Tibial artery (tissue), 4 donors: Measurements from ENCODE around the gene FCGR2B.
"Not testable (repeated sequence)": the region's sequence is repeated elsewhere in the genome, so short reads cannot be mapped to it uniquely, and the experiment has no call there.

Experiments
- DNase-seq, 2 donors: peaks; one replicate each; pipeline ENCODE4 v3.0.0-alpha.2; 2019
- H3K27ac ChIP-seq, 2 donors: fragments of 200-600 bp; sonication (generic) in 1 of 2; 1 replicate in 1 of 2; 2 replicates in 1 of 2; pipeline ENCODE4 v1.5.1; 2018 to 2019; ENCODE audit warnings: mild to moderate bottlenecking in 1 of 2
- H3K27me3 ChIP-seq, 2 donors: fragments of 200-600 bp; sonication (generic) in 1 of 2; one replicate each; pipeline versions ENCODE4 v1.5.1 to v1.6.0; 2016 to 2019
- H3K36me3 ChIP-seq, 3 donors: fragments of 200-600 bp; sonication (generic) in 2 of 3; one replicate each; pipeline ENCODE4 v1.5.1; 2016 to 2019; ENCODE audit warnings: mild to moderate bottlenecking in 2 of 3
- H3K4me1 ChIP-seq, 4 donors: fragments of 200-600 bp; sonication (generic) in 2 of 4; 1 replicate in 3 of 4; 2 replicates in 1 of 4; pipeline ENCODE4 v1.5.1; 2016 to 2019
- H3K4me3 ChIP-seq, 2 donors: fragments of 200-600 bp; sonication (generic) in 1 of 2; 1 replicate in 1 of 2; 2 replicates in 1 of 2; pipeline ENCODE4 v1.5.1; 2018 to 2019; ENCODE audit warnings: mild to moderate bottlenecking in 2 of 2
- H3K9me3 ChIP-seq, 3 donors: fragments of 200-600 bp; sonication (generic) in 1 of 3; one replicate each; pipeline ENCODE4 v1.5.1; 2016 to 2019
- CTCF ChIP-seq, 2 experiments: fragments of 200-600 bp in 1 of 2; fragments of 450-650 bp in 1 of 2; IDR thresholded peaks; one replicate each; pipeline ENCODE4 v1.5.1; 2017 to 2019; ENCODE audit warnings: antibody characterized with exemption in 2 of 2, mild to moderate bottlenecking in 1 of 2, moderate library complexity in 1 of 2
- intact Hi-C: fragments of 100-400 bp; cut with DNase I; formaldehyde crosslinking; loops from one replicate; pipeline ENCODE4 v1.15.0; 2023; ENCODE audit warnings: low total_unique reads

Gene FCGR2B

GRCh38 chr1:161691846-161692245, 28.9 kb downstream of the FCGR2B start:
- H3K9me3 ChIP-seq, result peaks cover 0 to 4% (median 0%) of the 10 kb centered on the region in 3 donors
- DNase-seq, result no peak
- no peak overlapping the region for H3K4me3 ChIP-seq
- H3K27ac ChIP-seq, result no peak overlapping the region
- no peak for TF ChIP-seq CTCF (IDR thresholded peaks at IDR 0.05)
- intact Hi-C loops, result no loop called here
- H3K36me3 ChIP-seq, result no peaks in the 10 kb centered on the region
- peaks cover 0 to 31% of the 10 kb centered on the region in 2 donors for H3K27me3 ChIP-seq
- H3K4me1 ChIP-seq, result no peaks in the 10 kb centered on the region

- H3K9me3 ChIP-seq, H3K4me3 ChIP-seq, DNase-seq, H3K4me1 ChIP-seq, intact Hi-C loops, H3K36me3 ChIP-seq, H3K27ac ChIP-seq: not testable (repeated sequence)
- H3K27me3 ChIP-seq, result peaks cover 0 to 28% of the 10 kb centered on the region in 2 donors
These were observed 30.2 kb downstream of the FCGR2B start for GRCh38 chr1:161693020-161693712.

DNA sequence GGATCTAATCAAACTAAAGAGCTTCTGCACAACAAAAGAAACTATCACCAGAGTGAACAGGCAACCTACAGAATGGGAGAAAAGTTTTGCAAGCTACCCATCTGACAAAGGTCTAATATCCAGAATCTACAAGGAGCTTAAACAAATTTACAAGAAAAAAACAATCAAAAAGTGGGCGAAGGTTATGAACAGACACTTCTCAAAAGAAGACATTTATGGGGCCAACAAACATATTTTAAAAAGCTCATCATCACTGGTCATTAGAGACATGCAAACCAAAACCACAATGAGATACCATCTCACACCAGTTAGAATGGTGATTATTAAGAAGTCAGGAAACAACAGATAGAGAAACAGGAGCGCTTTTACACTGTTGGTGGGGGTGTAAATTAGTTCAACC, 35.4 kb downstream of the FCGR2B start:
- H3K36me3 ChIP-seq, DNase-seq, H3K27ac ChIP-seq, H3K9me3 ChIP-seq, H3K4me3 ChIP-seq, H3K27me3 ChIP-seq, intact Hi-C loops, H3K4me1 ChIP-seq: not testable (repeated sequence)

DNA sequence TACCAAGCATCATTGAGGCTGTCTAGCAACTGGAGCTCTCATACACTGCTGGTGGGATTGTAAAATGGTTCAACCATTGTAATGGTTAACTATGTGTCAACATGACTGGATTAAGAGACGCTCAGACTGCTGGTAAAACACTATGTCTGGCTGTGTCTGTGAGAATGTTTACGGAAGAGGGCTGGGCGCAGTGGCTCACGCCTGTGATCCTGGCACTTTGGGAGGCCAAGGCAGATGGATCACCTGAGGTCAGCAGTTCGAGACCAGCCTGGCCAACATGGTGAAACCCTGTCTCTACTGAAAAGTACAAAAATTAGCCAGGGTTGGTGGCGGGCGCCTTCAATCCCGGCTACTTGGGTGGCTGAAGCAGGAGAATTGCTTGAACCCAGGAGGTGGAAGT, 39.3 kb downstream of the FCGR2B start:
- H3K27ac ChIP-seq, result no peak overlapping the region
- H3K4me1 ChIP-seq, result peaks cover 0 to 13% (median 3%) of the 10 kb centered on the region in 4 donors
- no peak for TF ChIP-seq CTCF (IDR thresholded peaks at IDR 0.05)
- H3K4me3 ChIP-seq, result no peak overlapping the region
- no peaks in the 10 kb centered on the region for H3K9me3 ChIP-seq
- DNase-seq, result no peak
- intact Hi-C loops, result no loop called here
- no peaks in the 10 kb centered on the region for H3K36me3 ChIP-seq
- no peaks in the 10 kb centered on the region for H3K27me3 ChIP-seq

DNA sequence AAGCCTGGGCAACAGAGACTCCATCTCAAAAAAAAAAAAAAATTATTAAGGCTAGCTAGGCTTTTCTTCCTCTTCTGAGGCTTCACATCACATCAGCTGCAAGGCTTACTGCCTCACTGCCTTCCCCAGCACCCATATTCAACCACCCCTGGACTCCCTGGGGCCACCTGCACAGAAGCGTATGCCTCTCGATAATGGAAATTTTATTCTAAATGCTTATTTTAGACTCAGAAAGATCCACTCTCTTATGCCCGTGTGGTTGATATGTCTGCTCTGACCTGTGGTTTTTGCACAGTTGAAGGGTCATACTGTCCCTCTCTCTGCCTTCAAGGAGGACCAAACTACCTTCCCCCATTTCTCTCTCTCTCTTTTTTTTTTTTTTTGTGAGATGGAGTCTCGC, 42.6 kb downstream of the FCGR2B start:
- Histone ChIP-seq H3K27ac (no peak overlapping the region), H3K4me1 (peaks cover 0 to 13% (median 3%) of the 10 kb centered on the region in 4 donors), H3K4me3 (no peak overlapping the region), H3K9me3 (no peaks in the 10 kb centered on the region), H3K27me3 (no peaks in the 10 kb centered on the region), H3K36me3 (no peaks in the 10 kb centered on the region)
- DNase-seq, result no peak
- intact Hi-C loops, result no loop called here
- TF ChIP-seq CTCF (IDR thresholded peaks at IDR 0.05), result no peak

DNA sequence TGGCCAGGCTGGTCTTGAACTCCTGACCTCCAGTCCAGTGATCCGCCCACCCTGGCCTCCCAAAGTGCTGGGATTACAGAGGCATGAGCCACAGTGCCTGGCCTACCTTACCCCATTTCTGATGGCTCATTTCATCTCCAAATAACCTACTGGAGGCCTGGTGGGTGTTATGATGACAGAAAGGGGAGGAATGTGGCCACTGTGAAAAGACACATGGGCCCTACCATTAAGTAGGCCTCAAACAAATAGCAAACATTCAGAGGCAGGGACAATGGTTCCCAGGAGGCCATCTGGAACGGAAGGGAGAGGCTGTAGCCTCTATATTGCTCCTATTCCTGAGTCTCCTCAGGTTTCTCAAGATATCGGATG, 43.2 kb downstream of the FCGR2B start:
- peaks cover 0 to 13% (median 3%) of the 10 kb centered on the region in 4 donors for H3K4me1 ChIP-seq
- H3K27me3 ChIP-seq, result no peaks in the 10 kb centered on the region
- intact Hi-C loops, result no loop called here
- DNase-seq, result no peak
- H3K4me3 ChIP-seq, result no peak overlapping the region
- H3K27ac ChIP-seq, result peak overlapping the region; percentile 34 to 38
- H3K36me3 ChIP-seq, result no peaks in the 10 kb centered on the region
- TF ChIP-seq CTCF (IDR thresholded peaks at IDR 0.05), result no peak
- no peaks in the 10 kb centered on the region for H3K9me3 ChIP-seq
